Measurements from ENCODE around the gene CHIT1. TPM values are rescaled to one million over a fixed set of nuclear protein-coding genes. Genes with fewer than 3 reads are reported as not detected.

CHIT1 gene
- total RNA-seq, 1 donor from 2014 or later, result not detected

- no peak for DNase-seq (ENCODE audit: low read depth, low spot score)
These were observed 39.5 kb downstream of the CHIT1 start for GRCh38 chr1:203189951-203190352.

GRCh38 chr1:203188686-203189232 is 40.7 kb downstream of the CHIT1 start:
- DNase-seq (ENCODE audit: low read depth, low spot score), result no peak

- DNase-seq (ENCODE audit: low read depth, low spot score), result no peak
These were observed 41.7 kb downstream of the CHIT1 start for GRCh38 chr1:203187689-203188264.

GRCh38 chr1:203187304-203187685 is 42.2 kb downstream of the CHIT1 start:
- DNase-seq (ENCODE audit: low read depth, low spot score), result no peak

- DNase-seq (ENCODE audit: low read depth, low spot score), result no peak
These were observed 42.8 kb downstream of the CHIT1 start, which contains the start of gene CHI3L1 for GRCh38 chr1:203186446-203187303. TSS of gene CHI3L1 (minus strand) at chr1:203186704. CDS start at chr1:203186623, 81 bp downstream.

GRCh38 chr1:203186091-203186445 is 43.4 kb downstream of the CHIT1 start:
- no peak for DNase-seq (ENCODE audit: low read depth, low spot score)

- DNase-seq (ENCODE audit: low read depth, low spot score), result no peak
These were observed 43.9 kb downstream of the CHIT1 start for GRCh38 chr1:203185585-203185984.

- DNase-seq (ENCODE audit: low read depth, low spot score), result no peak
These were observed 44.4 kb downstream of the CHIT1 start for GRCh38 chr1:203185061-203185461.

- DNase-seq (ENCODE audit: low read depth, low spot score), result no peak
These were observed 45.0 kb downstream of the CHIT1 start for GRCh38 chr1:203184467-203184866.

- DNase-seq (ENCODE audit: low read depth, low spot score), result no peak
These were observed 45.6 kb downstream of the CHIT1 start for GRCh38 chr1:203183828-203184227.

GRCh38 chr1:203182387-203182953 is 47.0 kb downstream of the CHIT1 start:
- no peak for DNase-seq (ENCODE audit: low read depth, low spot score)

GRCh38 chr1:203181586-203182386 is 47.7 kb downstream of the CHIT1 start:
- no peak for DNase-seq (ENCODE audit: low read depth, low spot score)

GRCh38 chr1:203180611-203181330 is 48.7 kb downstream of the CHIT1 start:
- DNase-seq (ENCODE audit: low read depth, low spot score), result no peak

- no peak for DNase-seq (ENCODE audit: low read depth, low spot score)
These were observed 49.8 kb downstream of the CHIT1 start for GRCh38 chr1:203179667-203180005.

GRCh38 chr1:203178821-203179666 is 50.4 kb downstream of the CHIT1 start:
- no peak for DNase-seq (ENCODE audit: low read depth, low spot score)

- DNase-seq (ENCODE audit: low read depth, low spot score), result no peak
These were observed 51.4 kb downstream of the CHIT1 start for GRCh38 chr1:203178083-203178482.

GRCh38 chr1:203177470-203178039 is 51.9 kb downstream of the CHIT1 start:
- DNase-seq (ENCODE audit: low read depth, low spot score), result no peak

GRCh38 chr1:203177036-203177405 is 52.5 kb downstream of the CHIT1 start:
- DNase-seq (ENCODE audit: low read depth, low spot score), result no peak

GRCh38 chr1:203176273-203177035 is 53.0 kb downstream of the CHIT1 start:
- no peak for DNase-seq (ENCODE audit: low read depth, low spot score)

Measured in pulmonary artery endothelial cell (primary cell).